PFSK-1 (cell line): ENCODE measurements around the gene EDRF1.

Experiments used
- FOXP2 ChIP-seq: optimal IDR thresholded peaks from 2 replicates; pipeline ENCODE3; 2011; ENCODE audit warnings: borderline replicate concordance, control low read depth, inconsistent platforms; ENCODE audit not compliant: insufficient read depth; ENCODE audit errors: extremely low read length, extremely low read depth
- POLR2AphosphoS5 ChIP-seq: IDR thresholded peaks from 2 replicates; pipeline ENCODE4 v1.6.1; 2012; ENCODE audit warnings: low read depth, mild to moderate bottlenecking, control low read depth, low read length, moderate library complexity
- REST ChIP-seq, 2 experiments: IDR thresholded peaks; 2 replicates each; pipeline versions ENCODE4 v1.6.1 to v1.8.0; 2011 to 2012; ENCODE audit warnings: low read depth in 2 of 2, low read length in 2 of 2, control low read depth in 1 of 2, inconsistent platforms in 1 of 2, mild to moderate bottlenecking in 1 of 2, moderate library complexity in 1 of 2; ENCODE audit not compliant: insufficient read depth in 1 of 2
- SIN3A ChIP-seq: IDR thresholded peaks from 2 replicates; pipeline ENCODE4 v1.6.1; 2012; ENCODE audit warnings: mild to moderate bottlenecking, low read length, moderate library complexity, borderline replicate concordance; ENCODE audit not compliant: insufficient read depth
- TAF1 ChIP-seq: IDR thresholded peaks from 2 replicates; pipeline ENCODE4 v1.6.1; 2012; ENCODE audit warnings: low read length, control low read depth, borderline replicate concordance; ENCODE audit not compliant: insufficient read depth

Gene EDRF1

GRCh38 chr10:125792342-125793300, 73.1 kb downstream of the EDRF1 start:
- TF ChIP-seq FOXP2, result no peak
- no peak for TF ChIP-seq SIN3A
- TF ChIP-seq REST (IDR thresholded peaks at IDR 0.05; ENCODE audit: insufficient read depth in 1 of 2, low read depth in 2 of 2, low read length in 2 of 2), result no peak
- TF ChIP-seq TAF1, result no peak
- no peak for TF ChIP-seq POLR2AphosphoS5

GRCh38 chr10:125795128-125795527, 75.6 kb downstream of the EDRF1 start:
- TF ChIP-seq TAF1 (no peak), REST (IDR thresholded peaks at IDR 0.05; ENCODE audit: insufficient read depth in 1 of 2, low read depth in 2 of 2, low read length in 2 of 2) (no peak), POLR2AphosphoS5 (no peak), FOXP2 (no peak), SIN3A (no peak)

- TF ChIP-seq SIN3A (no peak), REST (IDR thresholded peaks at IDR 0.05; ENCODE audit: insufficient read depth in 1 of 2, low read depth in 2 of 2, low read length in 2 of 2) (no peak), FOXP2 (no peak)
Observed at GRCh38 chr10:125795637-125796190, 76.2 kb downstream of the EDRF1 start.

- TF ChIP-seq REST (IDR thresholded peaks at IDR 0.05; ENCODE audit: insufficient read depth in 1 of 2, low read depth in 2 of 2, low read length in 2 of 2) (no peak), TAF1 (no peak), POLR2AphosphoS5 (no peak), SIN3A (no peak), FOXP2 (no peak)
Observed at GRCh38 chr10:125797424-125797823, 77.9 kb downstream of the EDRF1 start.
